SU-DHL-6 (cell line): Measurements from ENCODE around the gene DDX17.
A peak's percentile ranks its signal among the peaks of the same experiment; 100 is the strongest.

Experiments used
- H2AFZ ChIP-seq: fragments of 200-600 bp; sonication (generic); 2 replicates; pipeline ENCODE4 v1.6.1; 2014; ENCODE audit warnings: low read depth, mild to moderate bottlenecking, moderate library complexity, mixed read lengths, antibody characterized with exemption, low read length; ENCODE audit not compliant: severe bottlenecking
- H3F3A ChIP-seq: fragments of 200-600 bp; shearing (Covaris generic); 2 replicates; pipeline ENCODE4 v1.6.0; 2016; ENCODE audit warnings: antibody characterized with exemption, mild to moderate bottlenecking; ENCODE audit not compliant: insufficient read depth
- H3K27ac ChIP-seq: fragments of 200-600 bp; sonication (generic); 2 replicates; pipeline ENCODE4 v1.5.1; 2016; ENCODE audit warnings: low read depth, mild to moderate bottlenecking, low read length, moderate library complexity, mixed read lengths
- H3K27me3 ChIP-seq: fragments of 200-600 bp; sonication (generic), shearing (Covaris generic); 2 replicates; pipeline ENCODE4 v1.6.0; 2014; ENCODE audit warnings: mild to moderate bottlenecking, low read length
- H3K36me3 ChIP-seq: fragments of 200-600 bp; sonication (generic); 2 replicates; pipeline ENCODE4 v1.6.1; 2014; ENCODE audit warnings: mild to moderate bottlenecking, low read length, mixed read lengths
- H3K4me2 ChIP-seq: fragments of 300-600, 200-600 bp; shearing (Covaris generic), sonication (generic); 2 replicates; pipeline ENCODE4 v1.6.0; 2014; ENCODE audit warnings: low read length, low read depth, mild to moderate bottlenecking; ENCODE audit not compliant: poor library complexity, severe bottlenecking
- H3K4me3 ChIP-seq: fragments of 200-600 bp; sonication (generic); 2 replicates; pipeline ENCODE4 v1.5.1; 2014; ENCODE audit warnings: antibody characterized with exemption, low read length, mild to moderate bottlenecking, mixed read lengths; ENCODE audit not compliant: insufficient read depth, poor library complexity, severe bottlenecking
- H3K79me2 ChIP-seq: fragments of 200-600 bp; sonication (generic); 2 replicates; pipeline ENCODE4 v1.6.1; 2014; ENCODE audit warnings: mild to moderate bottlenecking, low read length, moderate library complexity; ENCODE audit not compliant: insufficient read depth
- H3K9ac ChIP-seq: fragments of 200-600 bp; sonication (generic); 2 replicates; pipeline ENCODE4 v1.7.0; 2014; ENCODE audit warnings: mild to moderate bottlenecking, low read length
- H3K9me2 ChIP-seq: fragments of 200-600 bp; sonication (generic); replicated peaks from 2 replicates; pipeline ENCODE4 v1.6.1; 2014; ENCODE audit warnings: low read length; ENCODE audit not compliant: insufficient read depth
- H3K9me3 ChIP-seq: fragments of 200-600 bp; sonication (generic); 2 replicates; pipeline ENCODE4 v1.6.1; 2014; ENCODE audit warnings: low read length, mixed read lengths; ENCODE audit not compliant: insufficient read depth
- H4K20me1 ChIP-seq: fragments of 200-600 bp; sonication (generic); 2 replicates; pipeline ENCODE4 v1.6.1; 2014; ENCODE audit warnings: low read depth, mild to moderate bottlenecking, antibody characterized with exemption, low read length, moderate library complexity, mixed read lengths
- EZH2phosphoT487 ChIP-seq: fragments of 200-600 bp; sonication (generic), shearing (Covaris generic); conservative IDR thresholded peaks from 2 replicates; pipeline ENCODE4 v1.6.1; 2018; ENCODE audit warnings: mild to moderate bottlenecking, antibody characterized with exemption, low read length, moderate library complexity, mixed read lengths
- TF ChIP-seq, protein P1 (sequence below): fragments of 200-600 bp; sonication (generic); IDR thresholded peaks from one replicate; pipeline ENCODE4 v1.5.1; 2017; ENCODE audit warnings: antibody characterized with exemption, mild to moderate bottlenecking, low read length, moderate library complexity; ENCODE audit not compliant: insufficient read depth, poor library complexity, severe bottlenecking

The DDX17 gene

DNA sequence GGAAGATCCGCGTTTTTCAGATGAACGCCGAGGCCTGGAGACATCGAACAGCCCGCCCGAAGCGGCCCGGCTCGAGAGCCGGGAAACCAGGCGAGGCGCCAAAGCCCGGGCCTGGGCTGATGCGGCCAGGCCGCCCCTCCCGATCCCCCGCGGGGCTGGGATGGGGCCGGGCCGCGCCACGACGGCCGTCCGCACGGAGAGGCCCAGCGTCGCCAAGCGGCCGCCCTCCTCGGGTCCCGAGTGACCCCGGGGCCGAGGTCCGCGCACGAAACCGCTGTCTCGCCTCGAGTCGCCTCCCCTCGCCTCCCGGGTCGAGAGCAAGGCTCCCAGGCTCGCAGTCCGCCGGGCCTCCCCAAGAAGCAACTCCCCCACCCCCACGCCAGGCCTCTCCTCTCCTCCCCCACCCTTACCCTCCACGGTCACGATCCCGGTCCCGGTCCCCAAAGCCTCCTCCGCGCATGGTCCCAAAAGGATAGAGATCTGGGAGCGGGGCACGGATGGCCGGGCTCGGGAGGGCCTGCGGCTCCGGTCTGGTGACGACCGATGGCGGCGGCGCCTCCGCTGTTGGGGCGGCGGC, 482 bp downstream of the DDX17 start:
- Histone ChIP-seq H3K4me3 (peak overlapping the region; percentile 85), H2AFZ (no peak overlapping the region), H3F3A (peaks cover 13% of the 10 kb centered on the region; the same call in 1 of the 2 replicates), H3K79me2 (peaks cover 55% of the 10 kb centered on the region), H3K27me3 (no peaks in the 10 kb centered on the region), H3K9ac (peak overlapping the region; percentile 94), H3K4me2 (peak overlapping the region; percentile 97), H3K9me3 (no peaks in the 10 kb centered on the region), H3K9me2 (no peaks in the 10 kb centered on the region), H3K36me3 (peaks cover 27% of the 10 kb centered on the region), H3K27ac (peak overlapping the region; percentile 87), H4K20me1 (peaks cover 36% of the 10 kb centered on the region)
- TF ChIP-seq, protein P1, sequence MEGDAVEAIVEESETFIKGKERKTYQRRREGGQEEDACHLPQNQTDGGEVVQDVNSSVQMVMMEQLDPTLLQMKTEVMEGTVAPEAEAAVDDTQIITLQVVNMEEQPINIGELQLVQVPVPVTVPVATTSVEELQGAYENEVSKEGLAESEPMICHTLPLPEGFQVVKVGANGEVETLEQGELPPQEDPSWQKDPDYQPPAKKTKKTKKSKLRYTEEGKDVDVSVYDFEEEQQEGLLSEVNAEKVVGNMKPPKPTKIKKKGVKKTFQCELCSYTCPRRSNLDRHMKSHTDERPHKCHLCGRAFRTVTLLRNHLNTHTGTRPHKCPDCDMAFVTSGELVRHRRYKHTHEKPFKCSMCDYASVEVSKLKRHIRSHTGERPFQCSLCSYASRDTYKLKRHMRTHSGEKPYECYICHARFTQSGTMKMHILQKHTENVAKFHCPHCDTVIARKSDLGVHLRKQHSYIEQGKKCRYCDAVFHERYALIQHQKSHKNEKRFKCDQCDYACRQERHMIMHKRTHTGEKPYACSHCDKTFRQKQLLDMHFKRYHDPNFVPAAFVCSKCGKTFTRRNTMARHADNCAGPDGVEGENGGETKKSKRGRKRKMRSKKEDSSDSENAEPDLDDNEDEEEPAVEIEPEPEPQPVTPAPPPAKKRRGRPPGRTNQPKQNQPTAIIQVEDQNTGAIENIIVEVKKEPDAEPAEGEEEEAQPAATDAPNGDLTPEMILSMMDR: no peak
- no peak for TF ChIP-seq EZH2phosphoT487

DNA sequence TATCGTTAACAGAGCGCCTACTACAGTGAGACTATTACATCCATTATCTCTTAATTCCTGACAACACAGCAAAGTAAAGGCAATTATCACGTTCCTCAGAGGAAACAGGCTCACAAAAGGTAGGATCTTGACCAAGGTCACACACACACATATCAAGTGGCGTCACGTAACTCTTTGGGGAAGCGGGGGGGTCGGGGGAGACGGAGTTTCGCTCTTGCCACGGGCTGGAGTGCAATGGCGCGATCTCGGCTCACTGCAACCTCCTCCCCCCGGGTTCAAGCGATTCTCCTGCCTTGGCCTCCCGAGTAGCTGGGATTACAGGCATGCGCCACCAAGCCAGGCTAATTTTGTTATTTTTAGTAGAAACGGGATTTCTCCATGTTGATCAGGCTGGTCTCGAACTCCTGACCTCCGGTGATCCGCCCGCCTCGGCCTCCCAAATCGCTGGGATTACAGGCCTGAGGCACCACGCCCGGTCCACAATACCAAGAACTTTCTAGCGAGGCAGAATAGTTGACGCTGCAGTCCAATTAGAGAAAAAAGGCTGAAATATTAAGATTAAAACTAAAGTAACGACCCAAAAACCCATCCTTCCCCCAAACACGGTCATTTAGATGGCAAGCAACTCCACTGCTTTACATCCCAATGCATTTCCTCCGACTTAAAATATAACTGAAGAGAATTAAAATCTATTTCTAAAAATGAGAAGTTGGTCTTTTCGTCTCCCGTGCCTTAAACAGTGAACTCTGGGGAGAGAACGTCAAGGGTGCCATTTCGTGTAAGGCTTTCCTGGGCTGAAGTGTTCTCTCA, 1.2 kb downstream of the DDX17 start:
- Histone ChIP-seq H3K36me3 (peaks cover 31% of the 10 kb centered on the region), H3K79me2 (peaks cover 59% of the 10 kb centered on the region)

DNA sequence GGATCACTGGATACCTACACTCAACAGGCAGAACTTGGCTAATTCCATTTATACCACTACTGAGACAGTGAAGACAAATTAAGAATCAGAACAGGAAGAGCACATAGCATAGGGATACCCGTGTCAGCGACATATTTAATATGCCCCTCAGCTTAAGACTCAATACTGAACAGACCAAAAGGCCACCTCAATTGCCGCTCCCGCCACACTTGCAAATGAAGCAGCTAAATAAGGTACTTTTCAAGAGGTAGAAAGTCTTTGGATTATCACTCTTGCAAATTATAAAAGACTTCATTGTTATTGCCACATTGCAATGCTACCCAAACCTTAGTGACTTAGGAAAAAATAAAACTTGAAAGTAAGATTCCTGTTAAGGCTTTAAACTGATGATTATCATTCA, 3.1 kb downstream of the DDX17 start:
- no peaks in the 10 kb centered on the region for H3K27me3 ChIP-seq
- H3K4me3 ChIP-seq: no peak overlapping the region
- H3K9me2 ChIP-seq: no peaks in the 10 kb centered on the region
- peaks cover 15% of the 10 kb centered on the region; the same call in 1 of the 2 replicates for H3F3A ChIP-seq
- H4K20me1 ChIP-seq: peaks cover 44% of the 10 kb centered on the region
- peaks cover 77% of the 10 kb centered on the region for H3K79me2 ChIP-seq
- no peak overlapping the region for H3K27ac ChIP-seq
- H3K36me3 ChIP-seq: peaks cover 48% of the 10 kb centered on the region
- H2AFZ ChIP-seq: no peak overlapping the region
- peak overlapping the region; percentile 94; the same call in 1 of the 2 replicates for H3K9ac ChIP-seq
- peak overlapping the region; percentile 97 for H3K4me2 ChIP-seq
- H3K9me3 ChIP-seq: no peaks in the 10 kb centered on the region
- TF ChIP-seq EZH2phosphoT487: no peak

More for the DNA sequence above, 1.2 kb downstream of the DDX17 start:
- Histone ChIP-seq H3K27ac (peak overlapping the region; percentile 87), H3K9me3 (no peaks in the 10 kb centered on the region), H3F3A (peaks cover 13% of the 10 kb centered on the region; the same call in 1 of the 2 replicates), H3K27me3 (no peaks in the 10 kb centered on the region), H4K20me1 (peaks cover 36% of the 10 kb centered on the region), H3K4me2 (peak overlapping the region; percentile 97), H3K9ac (peak overlapping the region; percentile 94), H3K9me2 (no peaks in the 10 kb centered on the region), H2AFZ (no peak overlapping the region), H3K4me3 (peak overlapping the region; percentile 85)
- TF ChIP-seq, protein P1: no peak
- TF ChIP-seq EZH2phosphoT487: no peak
